Activated CD8-positive, alpha-beta memory T cell treated with anti-CD3 and anti-CD28 coated beads, Interleukin-2, amount 50 U/mL, for 4 hours (primary cell): ENCODE data around the gene LRP2BP.
"Not testable (repeated sequence)": the region's sequence is repeated elsewhere in the genome, so short reads cannot be mapped to it uniquely, and the experiment has no call there.

Experiments
- DNase-seq: peaks from one replicate; pipeline ENCODE4 v3.0.0-alpha.2; 2020

The LRP2BP gene

DNA sequence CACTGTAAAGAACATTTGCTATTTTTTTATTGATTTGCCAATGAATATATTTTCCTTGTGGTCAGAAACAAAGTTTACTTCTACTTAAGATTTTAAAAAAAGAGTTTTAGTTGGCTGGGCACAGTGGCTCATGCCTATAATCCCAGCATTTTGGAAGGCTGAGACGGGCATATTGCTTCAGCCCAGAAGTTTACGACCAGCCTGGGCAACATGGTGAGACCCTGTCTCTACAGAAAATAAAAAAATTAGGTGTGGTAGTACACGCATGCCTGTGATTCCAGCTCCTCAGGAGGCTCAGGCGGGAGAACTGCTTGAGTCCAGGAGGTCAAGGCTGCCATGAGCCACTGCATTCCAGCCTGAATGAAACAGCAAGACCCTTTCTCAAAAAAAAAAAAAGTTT lies 36.8 kb downstream of the LRP2BP start:
- DNase-seq, result no peak

DNA sequence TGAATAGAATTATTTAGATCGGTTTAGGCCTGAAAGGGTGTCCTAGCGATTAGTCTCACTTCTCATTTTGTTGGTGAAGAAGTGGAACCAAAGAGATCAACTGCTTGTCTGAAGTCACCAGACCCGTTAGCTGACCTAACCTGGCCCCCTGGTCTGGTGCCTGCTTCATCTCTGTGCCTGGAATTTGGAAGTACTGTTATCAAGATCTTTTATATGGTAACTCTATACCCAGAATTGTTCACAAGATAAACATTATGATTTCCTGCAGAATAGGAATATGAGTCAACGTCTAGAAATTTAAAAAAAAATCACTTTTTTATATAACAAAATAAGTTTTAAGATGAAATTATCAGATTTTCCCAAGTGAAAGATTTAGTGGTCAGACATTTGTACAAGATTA lies 37.2 kb downstream of the LRP2BP start:
- DNase-seq, result no peak

DNA sequence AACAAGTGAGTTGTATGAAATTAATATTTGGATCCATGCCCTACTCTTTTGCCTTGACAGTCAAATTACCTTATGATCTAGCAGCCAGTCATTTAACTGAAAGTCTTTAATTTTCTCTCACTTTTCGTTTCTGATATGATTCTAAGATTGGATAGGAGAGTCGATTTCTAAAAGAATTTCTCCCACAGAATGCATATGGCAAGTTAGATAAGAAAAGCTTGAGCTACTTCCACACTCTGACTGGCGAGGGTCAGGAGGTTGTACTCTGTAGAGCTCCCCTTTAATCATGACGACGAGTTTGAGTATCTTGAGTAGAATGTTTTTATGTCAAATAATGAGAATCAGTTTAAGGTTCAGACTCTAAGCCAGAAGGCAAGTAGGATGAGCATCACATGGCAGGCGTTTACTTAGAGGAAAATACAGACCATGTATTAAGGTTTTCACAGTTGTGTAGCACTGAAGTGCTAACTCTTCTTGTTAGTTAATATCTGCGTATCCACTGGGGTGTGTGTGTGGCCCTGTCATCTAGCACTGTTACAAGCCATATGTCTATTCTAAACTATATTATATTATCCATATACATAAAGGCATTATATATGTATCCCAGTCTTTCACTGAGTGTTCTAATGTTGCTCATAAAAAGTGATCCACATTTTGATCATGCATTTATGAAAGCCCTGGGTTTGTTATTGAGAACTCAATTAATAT lies 37.8 kb downstream of the LRP2BP start:
- DNase-seq, result no peak

DNA sequence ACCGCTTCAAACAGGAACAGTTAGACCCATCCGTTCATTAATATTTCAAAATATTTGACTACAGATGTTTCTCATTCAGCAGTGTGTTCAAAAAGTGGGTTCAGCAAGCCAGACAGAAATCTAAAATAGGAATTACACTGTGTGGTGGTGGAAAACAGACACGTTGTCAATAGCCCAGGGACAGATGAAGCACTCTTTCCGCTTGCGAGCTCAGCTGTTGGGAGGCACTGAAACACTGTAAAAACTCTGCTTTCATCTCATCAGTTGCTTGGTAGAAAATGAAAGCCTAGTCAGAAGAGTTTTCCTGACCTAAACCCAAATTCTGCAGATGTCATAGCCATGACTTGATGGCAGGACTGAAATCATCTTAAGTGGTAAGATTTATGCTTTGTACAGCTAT lies 38.5 kb downstream of the LRP2BP start:
- no peak for DNase-seq

DNA sequence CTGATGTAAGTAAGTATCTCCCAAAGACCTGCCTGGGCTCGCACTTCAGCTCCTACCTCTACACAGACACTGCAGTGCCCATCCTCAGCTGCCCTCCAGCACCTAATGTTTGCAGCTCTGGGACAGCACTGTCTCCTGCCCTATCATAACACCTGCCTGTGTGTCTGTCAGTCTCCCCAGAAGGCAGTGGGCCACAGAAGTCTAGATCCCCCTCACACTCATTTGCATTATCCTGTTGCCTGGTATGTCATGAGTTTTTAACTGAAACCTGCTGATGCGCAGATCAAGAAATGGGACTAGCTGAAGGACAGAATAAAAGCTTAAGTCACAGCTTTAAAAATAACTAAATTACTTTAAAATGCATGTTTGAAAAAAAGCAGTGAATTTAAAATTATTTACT lies 43.0 kb downstream of the LRP2BP start:
- DNase-seq, result no peak

DNA sequence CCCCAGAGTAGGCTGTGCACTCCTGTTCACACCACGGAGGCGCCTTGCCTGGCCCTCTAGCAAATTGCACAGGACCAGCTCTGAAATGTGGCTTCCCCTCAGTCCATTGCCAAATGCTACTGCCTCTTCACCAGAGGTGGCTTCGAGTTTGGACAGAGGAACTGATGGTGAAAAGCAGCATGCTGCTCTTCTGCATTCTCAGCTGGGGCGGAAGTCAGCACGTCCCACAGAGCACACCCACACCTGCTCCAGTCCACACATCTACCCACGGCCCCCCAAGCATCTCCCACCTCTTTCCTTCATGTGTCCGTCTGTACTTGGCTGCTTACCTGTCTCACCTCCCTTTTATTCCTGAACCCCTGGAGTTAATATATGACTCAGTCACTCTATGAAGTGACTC lies 43.5 kb downstream of the LRP2BP start:
- DNase-seq, result no peak

DNA sequence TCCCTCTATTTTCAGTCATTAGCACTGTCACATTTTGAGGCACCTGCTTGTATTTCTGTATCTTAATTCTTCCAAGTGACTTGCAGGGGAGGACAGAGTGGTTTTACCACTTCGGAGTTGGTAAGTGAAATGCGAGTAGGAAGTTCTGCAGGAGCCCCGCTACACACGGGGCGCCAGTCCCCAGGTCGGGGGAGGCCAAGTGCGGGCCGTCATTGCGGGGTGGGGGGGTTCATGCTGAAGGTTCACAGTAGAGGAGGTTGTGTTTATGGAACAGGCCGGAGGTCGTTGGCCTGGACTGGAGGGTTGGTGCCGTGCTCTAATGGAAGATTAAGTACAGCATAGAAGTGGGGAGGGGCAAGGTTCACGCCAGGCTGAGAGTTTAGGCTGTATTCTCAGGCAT lies 44.0 kb downstream of the LRP2BP start:
- no peak for DNase-seq

DNA sequence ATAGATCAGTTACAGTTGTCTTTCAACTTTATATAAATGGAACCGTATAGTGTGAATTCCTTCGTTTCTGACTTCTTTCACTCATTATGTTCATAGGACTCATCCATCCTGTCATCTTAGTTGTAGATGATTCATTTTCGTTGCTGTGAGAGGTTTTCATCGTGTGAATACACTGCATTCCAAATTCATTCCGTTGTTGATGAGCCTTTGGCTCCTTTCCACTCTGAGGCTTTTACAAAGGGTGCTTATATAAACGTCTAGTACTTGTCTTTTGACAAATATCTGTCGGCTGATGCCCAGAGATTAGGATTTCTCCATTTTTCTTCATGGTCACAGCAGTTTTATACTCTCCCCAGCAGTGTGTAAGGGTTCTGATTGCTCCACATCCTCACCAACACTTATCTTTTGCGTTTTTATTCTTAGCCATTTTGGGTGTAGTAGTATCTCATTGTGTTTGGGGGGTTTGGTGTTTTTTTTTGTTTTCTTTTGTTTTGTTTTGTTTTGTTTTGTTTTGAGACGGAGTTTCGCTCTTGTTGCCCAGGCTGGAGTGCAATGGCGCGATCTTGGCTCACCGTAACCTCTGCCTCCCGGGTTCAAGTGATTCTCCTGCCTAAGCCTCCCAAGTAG lies 48.6 kb downstream of the LRP2BP start:
- DNase-seq, result no peak

DNA sequence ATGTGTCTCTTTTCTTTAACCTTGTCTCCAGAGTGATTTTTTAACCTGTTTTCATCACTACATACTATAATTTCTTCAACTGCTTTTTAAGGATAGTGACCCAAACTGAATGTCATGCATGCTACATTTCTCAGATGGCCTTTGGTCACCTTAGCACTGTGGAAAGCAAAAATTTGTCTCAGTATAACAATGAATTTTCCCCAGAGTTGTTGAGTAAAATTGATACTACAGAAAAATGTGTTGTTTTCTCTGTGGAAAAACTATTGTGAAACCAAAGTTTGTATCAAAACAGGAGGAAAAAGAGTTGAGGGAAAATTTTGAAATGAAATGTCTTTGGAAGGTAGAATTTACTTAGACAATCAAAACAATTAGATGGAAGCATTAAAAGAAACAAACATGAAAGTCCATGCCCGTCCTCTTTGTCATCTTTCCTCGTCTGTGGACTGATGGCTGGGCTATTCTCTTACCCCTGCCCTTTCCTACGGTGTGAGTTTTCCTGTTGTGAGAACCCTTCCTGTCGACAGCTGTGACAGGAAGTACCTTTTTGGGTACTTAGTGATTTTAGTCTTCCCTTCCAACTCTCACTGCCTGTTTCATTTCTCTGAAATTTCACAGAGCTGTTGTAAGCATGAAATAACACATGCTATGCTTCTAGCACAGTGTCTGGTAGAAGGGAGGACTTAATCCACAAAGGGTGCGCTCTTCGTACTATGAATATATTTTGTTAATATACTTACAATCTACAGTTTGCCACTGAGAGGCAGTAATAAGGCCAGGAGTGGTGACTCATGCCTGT lies 50.8 kb downstream of the LRP2BP start:
- no peak for DNase-seq

DNA sequence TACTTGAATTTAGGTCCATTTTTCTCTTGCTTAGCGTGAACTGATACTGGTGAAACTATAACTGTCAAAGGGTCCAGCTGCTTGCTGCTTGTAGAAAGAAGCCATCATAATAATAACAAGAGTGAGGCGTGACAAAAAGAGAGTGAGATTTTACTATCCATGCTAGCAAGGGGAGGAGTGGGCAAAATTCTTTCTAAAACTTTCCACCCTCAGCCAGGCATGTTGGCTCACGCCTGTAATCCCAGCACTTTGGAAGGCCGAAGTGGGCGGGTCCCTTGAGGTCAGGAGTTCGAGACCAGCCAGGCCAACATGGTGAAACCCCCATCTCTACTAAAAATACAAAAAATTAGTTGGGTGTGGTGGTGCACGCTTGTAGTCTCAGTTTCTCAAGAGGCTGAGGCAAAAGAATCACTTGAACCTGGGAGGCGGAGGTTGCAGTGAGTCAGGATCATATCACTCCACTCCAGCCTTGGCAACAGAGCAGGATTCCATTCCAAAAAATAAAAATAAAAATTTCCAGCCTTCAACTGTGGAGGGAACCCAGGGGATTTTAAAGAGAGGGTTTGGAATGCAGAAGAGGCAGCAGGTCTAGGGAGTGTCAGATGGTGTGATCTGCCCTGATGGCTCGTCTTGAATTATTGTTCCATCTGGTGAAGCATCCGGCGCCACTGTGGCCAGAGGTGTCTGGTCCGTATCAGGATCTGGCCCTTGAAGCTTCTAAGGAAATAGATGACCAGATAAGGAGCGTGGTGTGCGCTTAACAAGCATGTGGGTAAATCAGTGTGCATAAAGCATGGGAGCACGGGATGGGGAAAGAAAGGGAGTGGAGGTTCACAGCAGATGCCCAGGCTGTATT lies 51.8 kb downstream of the LRP2BP start:
- DNase-seq, result no peak

DNA sequence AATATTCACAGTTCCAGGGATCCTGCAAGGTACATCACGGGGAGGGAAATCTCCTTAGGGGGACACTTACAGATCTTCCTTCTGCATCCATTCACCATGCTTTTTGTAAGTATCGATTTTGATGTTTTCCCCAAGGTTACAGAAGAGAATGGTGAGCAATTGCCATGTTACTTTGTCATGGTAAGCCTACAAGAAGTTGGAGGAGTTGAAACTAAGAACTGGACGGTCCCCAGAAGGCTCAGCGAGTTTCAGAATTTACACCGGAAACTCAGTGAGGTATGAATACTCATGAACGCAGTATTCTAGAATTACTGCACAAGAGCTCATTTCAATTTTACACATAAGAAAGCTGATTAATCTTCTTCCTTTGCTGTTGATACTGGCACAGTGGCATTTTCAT lies 53.9 kb downstream of the LRP2BP start:
- no peak for DNase-seq

DNA sequence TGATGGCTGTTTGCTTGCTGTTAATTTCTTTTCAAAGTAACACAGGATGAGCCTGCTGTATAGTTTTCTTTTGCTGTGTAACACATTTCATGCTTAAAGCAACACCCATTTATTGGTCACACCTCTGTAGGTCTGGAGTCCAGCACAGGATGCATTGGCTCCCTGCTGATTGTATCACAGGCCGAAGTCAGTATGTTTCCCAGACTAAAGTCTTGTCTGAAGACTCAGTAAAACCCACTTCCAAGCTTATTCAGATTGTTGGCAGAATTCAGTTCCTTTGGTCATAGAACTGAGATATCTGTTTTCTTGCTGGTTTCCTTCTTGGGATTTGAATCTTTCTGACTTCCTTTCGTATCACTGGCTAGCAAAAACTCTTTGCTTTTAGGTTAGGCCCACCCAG lies 54.3 kb downstream of the LRP2BP start:
- no peak for DNase-seq

DNA sequence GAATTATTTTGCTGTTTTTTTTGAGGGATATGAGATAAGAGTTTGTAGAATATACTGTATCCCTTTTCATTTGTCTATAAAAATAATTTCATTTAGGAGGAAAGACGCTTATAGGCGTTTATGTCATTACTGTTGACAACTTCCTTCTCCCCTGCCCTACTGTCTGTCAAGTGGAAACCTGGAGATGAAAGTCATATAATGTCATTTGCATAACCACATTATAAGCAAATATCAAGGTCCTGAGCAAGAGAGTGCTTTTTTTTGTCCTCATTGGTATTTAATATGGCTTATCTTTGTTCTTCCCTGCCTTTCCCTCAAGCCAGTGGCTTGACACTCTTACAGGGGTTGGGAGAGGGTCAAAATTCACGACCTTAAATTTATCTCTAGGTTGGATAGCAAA lies 55.8 kb downstream of the LRP2BP start:
- DNase-seq, result no peak

DNA sequence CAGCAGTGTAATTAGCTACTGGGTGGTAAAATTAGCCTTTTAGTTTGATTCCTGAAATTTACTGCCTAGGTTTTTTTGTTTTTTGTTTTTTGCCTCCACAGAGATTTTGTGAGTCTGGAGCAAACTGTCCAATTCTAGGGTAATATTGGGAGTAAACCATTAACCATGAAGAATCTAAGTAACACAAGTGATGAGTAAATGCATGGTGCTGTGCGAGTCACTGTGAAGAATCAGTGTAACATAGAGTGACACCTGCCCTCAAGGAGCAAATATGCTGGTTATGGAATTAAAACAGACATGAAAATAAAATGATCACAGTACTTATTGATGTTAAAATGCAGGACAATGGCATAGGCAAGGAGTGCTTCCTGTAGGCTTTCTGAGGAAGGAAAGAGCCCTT lies 60.1 kb downstream of the LRP2BP start:
- no peak for DNase-seq

DNA sequence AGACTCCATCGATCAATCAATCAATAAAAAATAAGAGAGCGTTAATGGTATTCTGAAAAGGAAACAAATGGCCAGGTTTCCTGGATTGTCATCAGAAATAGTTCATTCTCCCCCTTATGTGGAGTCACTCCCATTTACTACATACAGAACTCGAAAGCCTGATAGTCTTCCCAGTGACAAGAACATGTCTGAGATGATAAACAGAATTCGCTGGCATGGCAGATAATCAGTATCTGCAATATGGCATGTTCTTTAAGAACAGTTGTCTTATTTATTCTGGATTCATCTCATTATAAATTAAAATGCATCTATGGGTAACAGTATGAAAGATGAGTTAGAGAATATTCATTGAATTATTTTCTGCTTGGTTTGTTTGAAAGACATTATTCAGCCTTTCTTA lies 61.4 kb downstream of the LRP2BP start:
- DNase-seq, result no peak

DNA sequence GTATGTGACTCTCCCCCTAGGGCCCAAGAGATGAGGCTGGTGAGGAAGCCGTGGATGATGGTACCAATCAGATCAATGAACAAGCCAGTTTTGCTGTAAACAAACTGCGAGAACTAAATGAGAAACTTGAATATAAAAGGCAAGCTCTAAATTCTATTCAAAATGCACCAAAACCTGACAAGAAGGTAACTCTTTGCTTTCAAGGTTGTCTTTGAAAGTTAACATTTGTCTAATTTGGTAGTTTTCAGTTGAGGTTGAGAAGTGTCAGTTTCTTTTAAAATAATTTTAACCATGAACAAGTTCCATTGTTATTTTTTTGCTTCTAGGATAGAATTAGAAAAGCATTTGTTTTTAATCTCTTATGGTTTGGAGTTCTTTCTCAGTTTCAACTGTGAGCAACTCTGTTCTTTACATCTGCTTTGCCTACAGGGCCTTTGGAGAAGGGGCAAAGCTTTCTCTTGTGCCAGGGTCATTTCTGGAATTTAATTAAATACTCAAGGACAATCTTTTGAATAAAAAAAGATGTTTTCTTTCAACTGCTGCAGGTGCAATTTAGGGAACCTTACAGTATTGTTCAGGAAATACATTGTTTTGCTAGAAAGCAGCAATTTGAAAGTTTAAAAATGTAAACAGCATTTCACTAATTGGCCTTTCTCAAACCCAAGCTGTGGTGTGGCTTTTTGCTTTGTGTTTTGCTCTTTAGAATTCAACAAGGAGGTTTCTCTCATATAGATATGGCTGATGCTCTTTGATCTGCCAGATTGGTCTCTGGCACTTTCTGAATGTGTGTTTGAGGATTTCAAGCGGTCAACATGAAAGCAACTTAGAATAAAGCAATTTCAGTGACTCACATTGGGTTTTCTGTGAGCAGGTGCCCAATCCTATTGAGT lies 62.9 kb downstream of the LRP2BP start:
- DNase-seq, result no peak

DNA sequence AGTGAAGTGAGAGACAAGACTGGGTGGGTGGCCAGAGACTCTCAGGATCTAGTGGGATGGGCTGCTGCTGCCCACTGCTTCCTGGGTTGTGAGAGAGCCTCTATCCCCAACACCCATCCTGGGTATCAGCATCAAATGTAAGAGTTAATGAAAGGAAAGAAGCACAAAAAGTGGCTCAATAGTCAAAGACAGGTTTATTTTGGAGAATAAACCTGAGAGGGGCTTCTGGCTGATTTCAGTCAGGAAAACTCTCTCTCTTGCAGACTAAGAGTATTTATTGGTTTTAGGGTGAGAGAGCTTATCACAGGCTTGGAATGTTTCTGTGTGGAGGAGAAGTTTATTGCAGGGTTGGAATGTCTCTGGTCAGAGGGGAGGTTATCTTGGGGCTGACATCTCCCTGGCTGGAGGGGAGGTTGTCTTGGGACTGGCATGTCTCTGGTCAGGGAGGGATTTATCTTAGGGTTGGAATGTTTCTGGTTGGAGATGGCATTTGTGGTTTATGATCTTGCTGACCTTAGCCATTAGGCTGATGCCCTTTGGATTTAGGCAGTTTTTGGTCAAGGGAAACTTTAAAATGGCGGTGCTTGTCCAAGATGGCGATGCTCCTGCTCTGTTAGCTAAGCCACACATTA lies 65.7 kb downstream of the LRP2BP start:
- DNase-seq, result not testable (repeated sequence)

DNA sequence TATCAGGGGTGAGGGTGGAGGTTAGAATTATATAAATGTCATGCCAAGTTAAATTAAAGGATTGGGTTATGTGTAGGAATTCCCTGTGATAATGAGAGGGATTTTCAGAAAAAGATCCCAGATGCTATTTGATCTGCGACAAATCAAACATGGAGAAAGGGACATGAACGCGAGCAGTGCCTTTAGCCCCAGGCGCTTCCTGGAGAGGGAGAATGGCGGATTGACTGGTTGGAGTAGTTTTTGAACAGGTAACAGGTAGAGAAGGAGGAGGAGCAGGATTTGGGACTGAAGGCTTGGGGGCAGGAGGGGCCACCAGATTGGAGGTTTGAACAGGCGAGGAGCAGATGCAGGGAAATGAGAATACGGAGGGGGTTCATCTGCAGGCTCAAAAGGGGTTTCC lies 67.1 kb downstream of the LRP2BP start:
- DNase-seq, result no peak

DNA sequence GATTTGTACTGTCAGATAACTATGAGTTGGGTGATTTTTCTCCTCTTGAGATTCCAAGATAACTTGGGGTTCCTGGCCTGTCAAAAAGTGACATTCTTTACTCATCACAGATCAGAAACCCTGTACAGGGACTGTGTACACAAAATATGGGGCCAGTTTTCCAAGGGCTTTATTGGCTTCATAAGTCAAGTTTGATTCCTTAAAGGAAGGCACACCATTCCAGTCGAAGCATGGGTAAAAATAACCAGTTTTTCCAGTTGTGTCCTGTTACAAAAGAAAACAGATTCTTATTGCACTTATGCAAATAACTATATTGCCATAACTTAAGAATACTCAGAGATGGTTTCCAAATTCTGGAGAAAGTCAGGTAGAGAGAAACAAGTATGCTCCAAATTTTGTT lies 70.0 kb downstream of the LRP2BP start:
- not testable (repeated sequence) for DNase-seq

DNA sequence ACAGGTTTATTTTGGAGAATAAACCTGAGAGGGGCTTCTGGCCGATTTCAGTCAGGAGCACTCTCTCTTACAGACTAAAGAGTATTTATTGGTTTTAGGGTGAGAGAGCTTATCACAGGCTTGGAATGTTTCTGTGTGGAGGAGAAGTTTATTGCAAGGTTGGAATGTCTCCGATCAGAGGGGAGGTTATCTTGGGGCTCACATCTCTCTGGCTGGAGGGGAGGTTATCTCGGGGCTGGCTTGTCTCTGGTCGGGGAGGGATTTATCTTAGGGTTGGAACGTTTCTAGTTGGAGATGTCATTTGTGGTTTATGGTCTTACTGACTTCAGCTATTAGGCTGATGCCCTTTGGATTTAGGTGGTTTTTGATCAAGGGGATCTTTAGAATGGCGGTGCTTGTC lies 71.4 kb downstream of the LRP2BP start:
- DNase-seq, result not testable (repeated sequence)

DNA sequence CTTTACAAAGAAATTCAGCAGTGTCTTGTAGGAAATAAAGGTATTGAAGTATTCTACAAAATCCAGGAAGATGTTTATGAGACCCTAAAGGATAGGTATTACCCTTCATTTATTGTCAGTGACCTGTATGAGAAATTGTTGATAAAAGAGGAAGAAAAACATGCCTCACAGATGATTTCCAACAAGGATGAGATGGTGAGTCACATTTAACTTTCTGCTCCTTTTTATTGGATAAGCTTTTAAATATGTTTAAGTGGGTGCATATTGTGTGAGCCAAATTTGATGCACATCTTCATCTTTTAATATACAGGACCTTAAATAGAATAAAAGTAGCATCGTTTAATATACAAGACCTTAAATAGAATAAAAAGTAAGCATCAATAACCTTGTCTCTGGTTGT lies 72.1 kb downstream of the LRP2BP start:
- no peak for DNase-seq

DNA sequence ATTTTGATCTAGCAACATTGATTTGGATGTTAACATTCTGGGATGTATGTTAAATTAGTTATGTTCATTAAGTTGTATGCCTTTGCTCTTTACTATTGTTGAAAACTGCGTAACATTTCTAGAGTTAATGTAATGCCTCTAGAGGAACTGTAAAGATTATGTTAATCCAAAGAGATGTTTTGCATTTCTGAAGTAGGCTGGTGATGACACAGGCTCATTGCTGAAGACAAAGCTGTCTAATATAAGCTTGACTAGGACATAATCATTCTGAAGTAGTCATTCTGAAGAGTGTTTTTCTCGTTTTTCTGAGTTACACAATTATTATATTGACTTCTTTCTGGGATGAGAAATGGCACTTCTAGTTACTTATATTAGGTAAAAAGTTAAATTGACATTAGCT lies 72.9 kb downstream of the LRP2BP start:
- no peak for DNase-seq
